Measurements from ENCODE around the gene NTM. TPM values are rescaled to one million over a fixed set of nuclear protein-coding genes. Genes with fewer than 3 reads are reported as not detected.

NTM gene
- total RNA-seq, 1 experiment from 2014 or later = 16.4 TPM

- no peak for TF ChIP-seq TP53 (CRISPR knock-in tag; IDR thresholded peaks at IDR 0.05)
Observed at GRCh38 chr11:132005887-132006286, 635.5 kb downstream of the NTM start (continued).

GRCh38 chr11:132006884-132007580 is 636.6 kb downstream of the NTM start:
- Mint-ChIP-seq H3K4me1 (peaks cover 55% of the 10 kb centered on the region), H3K9me3 (no peaks in the 10 kb centered on the region), H3K4me3 (no peak overlapping the region), H3K27me3 (ENCODE audit: low read depth) (no peaks in the 10 kb centered on the region; the same call in 1 of the 2 replicates), H3K27ac (peak overlapping the region; percentile 23; the same call in 1 of the 2 replicates), H3K36me3 (no peaks in the 10 kb centered on the region)
- DNase-seq (ENCODE audit: low spot score) = no peak
- ChIA-PET POLR2A (interaction anchor here (0.6 kb wide), 2 partner anchors 56 to 597 kb away, joined by 3 to 4 read pairs; no protein-coding TSS in a partner anchor), CTCF (no interaction called here)
- no peak for ATAC-seq
- no peak for TF ChIP-seq ZNF425 (CRISPR knock-in tag; conservative IDR thresholded peaks at IDR 0.05)
- no peak for TF ChIP-seq SMAD3 (CRISPR knock-in tag; IDR thresholded peaks at IDR 0.05; ENCODE audit: borderline replicate concordance)
- no peak for TF ChIP-seq MYBL2 (CRISPR knock-in tag; IDR thresholded peaks at IDR 0.05)
- TF ChIP-seq ATF2 (CRISPR knock-in tag; IDR thresholded peaks at IDR 0.05; ENCODE audit: borderline replicate concordance, low read depth) = no peak
- no peak for TF ChIP-seq ZNF396 (CRISPR knock-in tag; IDR thresholded peaks at IDR 0.05; ENCODE audit: borderline replicate concordance)
- no peak for TF ChIP-seq AFF4 (CRISPR knock-in tag; IDR thresholded peaks at IDR 0.05; ENCODE audit: borderline replicate concordance)

GRCh38 chr11:132008226-132008625 is 637.8 kb downstream of the NTM start:
- H3K36me3 Mint-ChIP-seq = no peaks in the 10 kb centered on the region
- H3K4me1 Mint-ChIP-seq = peaks cover 55% of the 10 kb centered on the region
- no peak overlapping the region for H3K27ac Mint-ChIP-seq
- ChIA-PET POLR2A (no interaction called here), CTCF (interaction anchor here (0.7 to 2.7 kb wide), 6 partner anchors 25 to 319 kb away, joined by 3 to 11 read pairs (median 4); no protein-coding TSS in a partner anchor)
- ATAC-seq (no peak), DNase-seq (ENCODE audit: low spot score) (no peak)
- H3K27me3 Mint-ChIP-seq (ENCODE audit: low read depth) = no peaks in the 10 kb centered on the region; the same call in 1 of the 2 replicates
- H3K4me3 Mint-ChIP-seq = no peak overlapping the region
- no peaks in the 10 kb centered on the region for H3K9me3 Mint-ChIP-seq
- no peak for TF ChIP-seq GABPB1 (CRISPR knock-in tag; IDR thresholded peaks at IDR 0.05)
- no peak for TF ChIP-seq ESRRA (CRISPR knock-in tag; IDR thresholded peaks at IDR 0.05; ENCODE audit: borderline replicate concordance)
- TF ChIP-seq SOX15 (CRISPR knock-in tag; IDR thresholded peaks at IDR 0.05) = no peak
- no peak for TF ChIP-seq NR1H2 (CRISPR knock-in tag; IDR thresholded peaks at IDR 0.05)
- TF ChIP-seq ZNF423 (CRISPR knock-in tag; IDR thresholded peaks at IDR 0.05) = no peak
- TF ChIP-seq SMAD3 (CRISPR knock-in tag; IDR thresholded peaks at IDR 0.05; ENCODE audit: borderline replicate concordance) = no peak
- TF ChIP-seq ARID4B (CRISPR knock-in tag; IDR thresholded peaks at IDR 0.05; ENCODE audit: borderline replicate concordance) = no peak
- no peak for TF ChIP-seq IRF2 (CRISPR knock-in tag; IDR thresholded peaks at IDR 0.05; ENCODE audit: borderline replicate concordance, low read depth)
- no peak for TF ChIP-seq MXD4 (CRISPR knock-in tag; IDR thresholded peaks at IDR 0.05; ENCODE audit: borderline replicate concordance)
- no peak for TF ChIP-seq ATF1 (CRISPR knock-in tag; IDR thresholded peaks at IDR 0.05)
- TF ChIP-seq CTCF (IDR thresholded peaks at IDR 0.05) = no peak
- no peak for TF ChIP-seq ZNF396 (CRISPR knock-in tag; IDR thresholded peaks at IDR 0.05; ENCODE audit: borderline replicate concordance)
- TF ChIP-seq NFYB (CRISPR knock-in tag; conservative IDR thresholded peaks at IDR 0.05; ENCODE audit: low read depth) = no peak
